LNCAP (cell line): ENCODE data around the gene FER1L5.

ENCODE experiments used
- TF ChIP-seq, protein P1 (sequence below): fragments of 450-650 bp; IDR thresholded peaks from 2 replicates; pipeline ENCODE4 v1.5.1; 2017; ENCODE audit warnings: mild to moderate bottlenecking

The FER1L5 gene

DNA sequence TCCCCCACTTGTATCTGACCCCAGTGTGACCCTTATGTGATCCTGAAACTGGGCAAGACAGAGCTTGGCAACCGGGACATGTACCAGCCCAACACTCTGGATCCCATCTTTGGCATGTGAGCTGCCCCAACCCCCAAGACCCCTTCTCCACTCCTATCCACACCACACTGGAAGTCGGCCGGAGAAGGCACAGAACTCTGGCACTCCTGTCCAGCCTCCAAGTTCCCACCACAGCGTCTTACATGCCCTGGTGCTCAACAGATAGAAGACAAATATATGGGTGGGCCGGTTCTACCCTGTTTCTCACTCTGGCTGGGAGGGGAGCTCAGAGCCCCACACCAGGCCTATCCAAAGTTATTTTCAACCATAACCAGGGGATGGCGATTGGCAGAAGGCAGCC, 56.5 kb downstream of the FER1L5 start:
- TF ChIP-seq, protein P1, sequence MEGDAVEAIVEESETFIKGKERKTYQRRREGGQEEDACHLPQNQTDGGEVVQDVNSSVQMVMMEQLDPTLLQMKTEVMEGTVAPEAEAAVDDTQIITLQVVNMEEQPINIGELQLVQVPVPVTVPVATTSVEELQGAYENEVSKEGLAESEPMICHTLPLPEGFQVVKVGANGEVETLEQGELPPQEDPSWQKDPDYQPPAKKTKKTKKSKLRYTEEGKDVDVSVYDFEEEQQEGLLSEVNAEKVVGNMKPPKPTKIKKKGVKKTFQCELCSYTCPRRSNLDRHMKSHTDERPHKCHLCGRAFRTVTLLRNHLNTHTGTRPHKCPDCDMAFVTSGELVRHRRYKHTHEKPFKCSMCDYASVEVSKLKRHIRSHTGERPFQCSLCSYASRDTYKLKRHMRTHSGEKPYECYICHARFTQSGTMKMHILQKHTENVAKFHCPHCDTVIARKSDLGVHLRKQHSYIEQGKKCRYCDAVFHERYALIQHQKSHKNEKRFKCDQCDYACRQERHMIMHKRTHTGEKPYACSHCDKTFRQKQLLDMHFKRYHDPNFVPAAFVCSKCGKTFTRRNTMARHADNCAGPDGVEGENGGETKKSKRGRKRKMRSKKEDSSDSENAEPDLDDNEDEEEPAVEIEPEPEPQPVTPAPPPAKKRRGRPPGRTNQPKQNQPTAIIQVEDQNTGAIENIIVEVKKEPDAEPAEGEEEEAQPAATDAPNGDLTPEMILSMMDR: no peak

DNA sequence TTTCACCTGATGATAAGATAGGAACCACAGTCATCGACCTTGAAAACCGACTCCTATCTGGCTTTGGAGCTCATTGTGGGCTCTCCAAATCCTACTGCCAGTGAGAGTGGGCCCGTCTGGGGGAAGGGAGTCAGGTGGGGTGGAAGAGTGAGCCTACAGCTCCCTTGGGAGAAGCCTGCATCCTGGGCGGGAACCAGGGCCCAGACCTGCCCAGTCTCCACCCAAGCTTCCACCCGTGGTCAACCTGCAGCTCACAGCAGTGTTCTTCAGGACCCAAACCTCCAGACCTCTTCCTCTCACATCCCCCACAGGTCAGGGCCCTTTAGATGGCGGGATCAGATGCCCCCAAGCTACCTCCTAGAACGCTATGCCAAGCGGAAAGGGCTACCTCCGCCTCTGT, 57.1 kb downstream of the FER1L5 start:
- TF ChIP-seq, protein P1: no peak

DNA sequence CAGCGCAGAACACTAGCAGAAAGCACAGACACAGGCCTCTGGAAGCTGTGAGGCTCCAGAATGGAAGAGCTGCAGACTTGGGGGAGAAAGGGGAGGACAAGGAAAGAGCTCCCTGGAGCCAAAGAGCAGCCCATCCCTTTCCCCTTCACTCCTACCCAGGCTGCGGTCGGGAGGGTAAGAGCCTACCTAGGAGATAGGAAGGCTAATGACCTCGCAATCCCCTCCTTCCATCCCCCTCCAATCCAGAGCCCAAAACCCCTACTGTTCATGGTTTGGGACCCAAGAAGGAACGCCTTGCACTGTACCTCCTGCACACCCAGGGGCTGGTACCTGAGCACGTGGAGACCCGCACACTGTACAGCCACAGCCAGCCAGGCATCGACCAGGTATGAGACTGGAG, 57.5 kb downstream of the FER1L5 start:
- TF ChIP-seq, protein P1: no peak

DNA sequence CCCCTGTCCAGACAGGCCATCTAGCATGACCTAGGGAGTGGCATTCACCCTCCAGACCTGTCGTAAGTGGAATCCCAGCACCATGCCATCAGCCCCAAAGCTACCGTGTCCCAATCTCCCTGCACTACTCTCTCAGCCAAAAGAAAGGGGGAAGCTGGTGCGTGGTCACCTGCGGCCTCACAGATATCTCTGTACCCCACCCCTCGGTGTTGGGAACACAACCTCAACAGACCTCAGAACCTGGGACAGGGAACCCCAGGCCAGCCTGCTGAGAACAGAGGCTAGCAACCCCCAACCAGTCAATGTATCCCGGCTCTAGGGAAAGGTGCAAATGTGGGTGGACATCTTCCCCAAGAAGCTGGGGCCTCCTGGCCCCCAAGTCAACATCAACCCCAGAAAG, 59.1 kb downstream of the FER1L5 start:
- TF ChIP-seq, protein P1: no peak

DNA sequence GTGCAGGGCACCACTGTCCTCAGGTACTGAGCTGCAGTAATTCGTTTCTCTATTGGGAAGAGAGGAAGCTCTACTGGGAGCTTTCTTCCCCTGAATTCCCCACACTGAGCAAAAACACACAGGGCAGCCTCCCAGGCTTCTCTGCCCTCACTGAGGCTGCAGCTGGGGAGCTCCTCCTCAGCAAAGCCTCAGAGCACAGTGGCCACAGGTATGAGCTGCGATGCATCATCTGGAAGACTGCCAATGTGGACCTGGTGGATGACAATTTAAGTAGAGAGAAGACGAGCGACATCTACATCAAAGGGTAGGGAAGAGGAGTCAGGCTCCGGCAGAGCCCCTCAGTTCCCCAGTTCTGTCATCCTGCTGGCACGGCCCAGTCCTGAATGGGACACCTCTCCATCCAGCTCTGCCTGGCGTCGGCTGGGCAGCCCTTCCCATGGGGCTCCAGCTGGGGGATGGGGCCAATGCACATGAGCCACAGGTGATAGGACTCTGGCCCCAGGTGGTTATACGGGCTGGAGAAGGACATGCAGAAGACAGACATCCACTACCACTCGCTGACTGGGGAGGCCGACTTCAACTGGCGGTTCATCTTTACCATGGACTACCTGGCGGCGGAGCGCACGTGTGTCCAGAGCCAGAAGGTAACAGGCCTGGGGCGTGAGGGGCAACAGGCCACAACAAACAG, 59.7 kb downstream of the FER1L5 start:
- TF ChIP-seq, protein P1: no peak

DNA sequence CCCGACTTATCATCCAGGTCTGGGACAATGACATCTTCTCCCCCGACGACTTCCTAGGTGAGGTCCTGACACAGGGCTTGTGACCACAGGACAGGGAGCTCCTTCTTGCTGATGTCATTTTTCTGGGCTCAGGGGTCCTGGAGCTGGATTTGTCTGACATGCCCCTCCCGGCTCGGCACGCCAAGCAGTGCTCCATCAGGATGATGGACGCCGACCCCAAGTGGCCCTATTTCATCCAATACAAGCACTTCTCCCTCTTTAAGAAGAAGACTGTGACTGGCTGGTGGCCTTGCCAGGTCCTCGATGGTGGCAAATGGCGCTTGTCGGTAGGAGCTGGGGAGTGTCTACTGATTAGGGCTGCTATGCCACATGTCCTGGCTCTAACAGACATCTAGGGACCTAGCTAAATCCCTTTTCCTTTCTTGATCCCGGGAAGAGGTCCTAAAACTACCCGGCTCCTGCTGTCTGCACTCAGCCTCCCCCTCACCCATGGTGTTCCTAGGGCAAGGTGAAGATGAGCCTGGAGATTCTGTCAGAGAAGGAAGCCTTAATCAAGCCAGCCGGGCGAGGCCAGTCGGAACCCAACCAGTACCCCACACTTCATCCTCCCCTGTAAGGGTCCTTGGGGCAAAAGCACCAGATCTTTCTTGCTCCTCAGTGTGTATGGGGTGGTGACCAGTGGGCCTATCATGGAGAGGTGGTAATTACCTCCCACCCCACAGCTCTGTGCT, 60.6 kb downstream of the FER1L5 start:
- TF ChIP-seq, protein P1: no peak

DNA sequence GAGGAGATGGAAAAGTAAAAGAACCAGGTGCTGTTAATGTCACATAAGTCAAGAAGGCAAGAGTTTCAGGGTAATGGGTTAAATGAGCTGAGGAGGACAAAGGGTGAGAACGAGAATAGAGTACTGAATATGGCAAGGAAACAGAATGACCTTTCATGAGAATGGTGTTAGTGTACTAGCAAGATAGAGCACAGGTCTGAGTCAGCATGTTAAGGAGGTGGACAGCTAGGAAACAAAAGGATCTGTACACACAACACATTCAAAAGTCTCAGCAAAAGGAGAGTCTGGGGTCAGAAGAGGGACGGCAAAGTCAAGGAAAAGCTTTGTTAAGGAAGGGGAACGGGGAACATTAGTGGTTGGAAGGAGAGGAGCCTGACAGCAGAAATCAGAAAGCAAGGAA, 68.4 kb downstream of the FER1L5 start:
- TF ChIP-seq, protein P1: no peak
